GM19238 (cell line): ENCODE measurements around the gene DOLK.

Source experiments
- DNase-seq: peaks from one replicate; pipeline ENCODE4 v3.0.0; 2011; ENCODE audit warnings: low spot score; ENCODE audit not compliant: insufficient read length

DOLK gene

DNA sequence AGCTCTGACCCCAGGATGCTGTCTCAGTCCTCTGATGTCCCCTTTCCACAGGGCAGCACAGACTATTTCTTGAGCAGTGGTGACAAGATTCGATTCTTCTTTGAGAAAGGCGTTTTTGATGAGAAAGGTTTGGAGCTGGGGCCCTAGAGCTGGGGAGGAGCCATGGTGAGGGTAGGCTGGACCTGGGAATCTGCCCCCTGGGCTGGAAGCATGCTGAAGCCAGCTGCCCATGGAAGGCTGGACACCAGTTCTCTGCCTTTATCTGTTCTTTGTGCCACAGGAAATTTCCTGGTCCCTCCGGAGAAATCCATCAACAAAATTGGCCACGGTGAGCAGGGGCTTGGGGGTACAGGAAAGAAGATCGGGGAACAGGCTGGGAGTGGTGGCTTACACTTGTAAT lies 13.7 kb downstream of the DOLK start:
- DNase-seq, result no peak

DNA sequence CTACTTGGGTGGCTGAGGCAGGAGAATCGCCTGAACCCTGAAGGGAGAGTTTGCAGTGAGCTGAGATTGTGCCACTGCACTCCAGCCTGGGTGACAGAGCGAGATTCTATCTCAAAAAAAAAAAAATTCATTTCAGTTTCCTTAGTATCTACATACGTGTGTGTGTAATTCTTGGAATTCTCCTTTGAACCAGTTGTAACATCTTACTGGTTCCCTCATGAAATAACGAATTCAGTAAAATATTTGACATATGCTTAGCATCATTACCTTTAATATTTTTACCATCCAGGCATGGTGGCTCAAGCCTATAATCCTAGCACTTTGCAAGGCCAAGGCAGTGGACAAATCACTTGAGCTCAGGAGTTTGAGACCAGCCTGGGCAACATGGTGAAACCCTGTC lies 17.8 kb downstream of the DOLK start:
- DNase-seq, result no peak

DNA sequence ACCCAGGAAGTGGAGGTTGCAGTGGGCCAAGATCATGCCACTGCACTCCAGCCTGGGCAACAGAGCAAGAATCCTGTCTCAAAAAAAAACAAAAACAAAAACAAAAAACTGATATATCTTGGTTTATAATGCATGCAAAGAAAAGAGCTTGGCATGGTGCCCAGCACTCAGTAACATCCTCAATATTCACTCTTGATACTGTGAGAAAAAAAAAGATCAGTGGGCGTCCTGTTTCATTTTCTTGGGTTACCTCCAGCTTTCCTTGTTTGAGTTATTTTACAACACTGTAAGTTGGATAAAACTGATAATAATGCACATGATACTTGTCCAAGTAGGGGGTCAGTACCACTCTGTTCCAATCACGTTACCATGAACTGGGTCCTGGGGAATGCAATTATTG lies 18.8 kb downstream of the DOLK start:
- DNase-seq, result no peak

DNA sequence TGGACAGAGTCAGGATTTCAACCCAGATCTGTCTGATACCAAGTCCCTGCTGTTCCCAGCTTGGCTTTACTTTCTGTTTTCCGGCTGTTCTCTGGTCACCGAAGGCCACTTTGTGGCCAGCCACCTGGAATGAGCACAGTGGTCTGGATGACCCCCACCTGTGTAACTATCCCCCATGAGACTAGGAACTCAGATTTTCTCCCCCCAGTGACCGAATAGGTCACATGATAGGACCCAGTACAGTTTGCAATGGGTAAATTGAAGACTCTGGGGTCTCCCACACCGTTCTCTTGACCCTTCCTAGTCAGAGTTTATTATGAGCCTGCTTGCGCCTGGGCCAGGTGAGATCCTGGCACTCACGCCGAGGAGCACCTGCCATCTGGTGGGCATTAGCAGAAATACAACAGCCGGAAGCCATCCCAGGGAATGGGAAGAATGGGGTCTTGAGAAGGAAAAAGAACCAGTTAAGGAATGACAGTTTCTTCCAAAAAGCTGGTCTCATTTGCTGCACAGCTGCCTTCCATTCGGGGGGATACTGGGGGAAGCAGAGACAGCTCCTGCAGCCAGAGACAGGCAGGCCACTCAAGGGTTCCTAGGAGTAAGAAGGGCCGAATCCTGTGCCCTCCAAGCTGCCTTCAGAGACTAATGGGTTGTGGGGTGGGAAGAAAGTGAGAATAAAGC lies 19.5 kb downstream of the DOLK start:
- peak; percentile 60 for DNase-seq

DNA sequence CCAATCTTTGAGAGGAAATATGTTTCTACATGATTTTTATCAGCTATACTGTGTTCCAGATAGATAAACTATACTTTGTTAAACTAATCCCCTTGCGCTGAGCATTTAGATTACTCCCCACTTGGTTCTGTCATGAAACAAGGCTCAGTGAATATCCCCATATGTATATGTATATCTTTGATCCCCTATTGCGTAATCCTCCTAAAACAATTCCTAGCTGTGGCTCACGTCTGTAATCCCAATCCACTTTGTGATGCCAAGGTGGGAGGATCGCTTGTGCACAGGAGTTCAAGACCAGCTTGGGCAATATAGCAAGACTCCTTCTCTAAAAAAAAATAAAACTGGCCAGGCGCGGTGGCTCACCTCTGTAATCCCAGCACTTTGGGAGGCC lies 23.9 kb downstream of the DOLK start:
- no peak for DNase-seq

DNA sequence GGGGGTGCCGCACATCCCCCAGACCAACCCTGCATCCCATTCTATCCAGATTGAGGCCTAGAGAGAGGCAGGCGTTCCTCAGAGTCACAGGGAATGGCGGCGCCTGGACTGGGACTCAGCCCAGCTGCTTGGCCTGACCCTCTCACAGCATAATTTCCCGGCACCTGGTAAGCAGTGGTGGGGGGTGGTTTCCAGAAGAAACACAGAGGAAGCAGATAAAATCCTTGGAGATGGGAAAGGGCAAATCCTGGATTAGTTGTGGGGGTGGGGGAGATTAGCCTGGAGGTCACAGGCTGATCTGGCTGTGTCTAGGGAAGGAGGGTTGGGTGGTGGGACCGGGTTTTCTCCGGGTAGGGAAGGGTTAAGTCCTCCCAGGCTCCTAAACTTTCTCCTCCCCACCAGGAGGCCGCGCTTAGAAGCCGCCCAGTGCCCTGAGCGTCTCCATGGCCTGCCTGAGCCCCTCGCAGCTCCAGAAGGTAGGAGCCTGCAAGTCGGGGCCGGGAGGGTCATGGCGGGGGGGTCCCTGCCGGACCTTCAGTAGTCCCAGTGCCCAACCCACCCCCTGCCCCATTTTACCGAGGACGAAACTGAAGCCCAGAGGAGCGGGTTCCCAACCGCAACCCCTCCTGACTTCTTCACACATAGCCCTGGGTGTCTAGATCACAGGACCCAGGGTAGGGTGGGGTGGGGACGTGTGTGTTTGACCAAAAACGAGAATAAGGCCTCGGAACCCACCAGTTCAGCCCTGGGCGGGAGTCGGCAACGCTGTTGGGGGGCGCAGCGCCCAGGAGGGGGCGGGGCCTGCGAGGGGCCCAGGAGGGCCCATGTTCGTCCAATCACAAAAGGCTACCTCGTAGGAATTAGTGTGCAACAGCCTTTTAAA lies 25.3 kb downstream of the DOLK start:
- DNase-seq, result no peak

DNA sequence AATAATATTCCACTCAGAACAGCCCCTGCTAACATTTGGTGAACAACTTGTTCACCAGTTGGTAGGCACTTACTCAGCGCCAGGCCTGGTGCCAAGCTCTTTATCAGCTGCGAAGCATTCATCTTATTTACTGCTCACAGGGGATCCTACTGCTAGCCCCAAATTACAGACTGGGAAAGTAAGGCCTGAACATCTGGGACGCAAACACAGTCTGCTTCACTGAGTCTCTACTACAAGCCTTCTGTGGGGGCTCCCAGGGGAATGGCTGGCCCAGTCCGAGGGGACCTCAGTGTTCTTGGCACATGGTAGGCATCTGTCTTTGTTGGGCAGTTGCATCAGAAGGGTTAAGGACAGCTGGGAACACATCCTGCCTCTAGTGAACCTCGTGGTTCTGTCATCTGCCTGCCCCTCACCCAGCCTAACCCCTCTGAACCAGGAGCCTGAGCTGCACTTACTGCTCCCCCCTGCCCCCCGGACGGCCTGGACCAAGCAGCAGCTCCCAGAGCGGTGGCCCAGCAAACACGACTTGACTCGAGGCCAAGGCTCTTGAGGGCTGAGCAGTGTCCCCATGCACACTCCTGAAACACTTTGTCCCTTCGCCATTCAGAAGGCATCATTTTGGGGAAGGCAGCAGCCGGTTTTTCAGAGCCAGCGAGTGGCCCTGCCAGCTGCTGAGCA lies 26.9 kb downstream of the DOLK start, which contains the start of gene PHYHD1:
Gene PHYHD1 (plus strand): TSS at position 602 of the 678 bp plus-strand sequence. CDS start 1,342 bp downstream, outside the sequence.
- no peak for DNase-seq

DNA sequence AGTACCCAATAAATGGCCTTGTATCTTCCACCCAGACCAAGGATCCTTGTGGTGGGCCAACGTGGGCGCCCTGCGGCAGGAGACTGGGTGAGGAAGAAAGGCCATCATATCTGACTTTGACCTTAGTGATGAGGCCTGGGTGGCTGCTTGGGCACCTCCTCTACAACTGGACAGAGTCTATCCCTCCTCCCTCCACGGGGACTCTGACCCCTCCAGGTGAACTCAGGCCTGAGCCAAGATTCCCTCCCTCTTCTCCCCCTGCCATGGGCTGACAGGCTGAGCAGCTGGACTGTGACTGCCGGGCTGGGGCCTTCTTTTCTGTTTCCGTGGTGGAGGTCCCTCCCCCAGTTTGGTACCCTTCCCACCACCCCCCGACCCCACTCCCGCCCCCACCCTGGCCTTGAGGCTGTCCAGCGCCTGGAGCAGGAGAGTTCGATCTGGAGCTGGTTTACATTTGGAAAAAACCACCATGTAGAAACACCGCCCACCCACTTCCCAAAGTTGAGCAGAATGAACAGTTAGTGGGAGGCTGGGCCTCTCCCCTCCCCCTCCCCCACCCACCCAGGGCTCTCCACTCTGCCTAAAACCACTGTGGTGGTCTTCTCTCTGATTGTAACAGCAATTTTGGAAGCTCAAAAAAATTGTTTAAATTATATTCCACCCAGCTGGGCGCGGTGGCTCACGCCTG lies 27.9 kb downstream of the DOLK start:
- no peak for DNase-seq

DNA sequence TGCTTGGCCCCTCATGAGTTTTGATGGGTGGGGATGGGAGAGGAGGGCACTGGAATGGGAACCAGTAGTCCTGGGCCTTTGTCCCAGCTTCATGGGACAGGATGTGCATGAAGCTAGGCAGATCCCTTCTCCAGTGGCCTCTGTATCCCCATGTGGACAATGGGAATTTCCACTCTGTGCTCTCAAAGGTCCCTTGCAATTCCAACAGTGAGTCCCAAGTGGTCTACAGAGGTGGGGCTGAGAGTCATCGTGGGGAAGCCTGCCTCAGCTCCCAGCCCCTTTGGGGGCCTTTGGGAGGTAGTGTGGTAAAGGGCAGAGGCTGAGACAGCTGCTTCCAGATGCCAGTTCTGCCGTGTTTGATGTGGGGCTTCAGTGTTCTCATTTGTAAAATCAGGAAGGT lies 28.5 kb downstream of the DOLK start:
- no peak for DNase-seq

DNA sequence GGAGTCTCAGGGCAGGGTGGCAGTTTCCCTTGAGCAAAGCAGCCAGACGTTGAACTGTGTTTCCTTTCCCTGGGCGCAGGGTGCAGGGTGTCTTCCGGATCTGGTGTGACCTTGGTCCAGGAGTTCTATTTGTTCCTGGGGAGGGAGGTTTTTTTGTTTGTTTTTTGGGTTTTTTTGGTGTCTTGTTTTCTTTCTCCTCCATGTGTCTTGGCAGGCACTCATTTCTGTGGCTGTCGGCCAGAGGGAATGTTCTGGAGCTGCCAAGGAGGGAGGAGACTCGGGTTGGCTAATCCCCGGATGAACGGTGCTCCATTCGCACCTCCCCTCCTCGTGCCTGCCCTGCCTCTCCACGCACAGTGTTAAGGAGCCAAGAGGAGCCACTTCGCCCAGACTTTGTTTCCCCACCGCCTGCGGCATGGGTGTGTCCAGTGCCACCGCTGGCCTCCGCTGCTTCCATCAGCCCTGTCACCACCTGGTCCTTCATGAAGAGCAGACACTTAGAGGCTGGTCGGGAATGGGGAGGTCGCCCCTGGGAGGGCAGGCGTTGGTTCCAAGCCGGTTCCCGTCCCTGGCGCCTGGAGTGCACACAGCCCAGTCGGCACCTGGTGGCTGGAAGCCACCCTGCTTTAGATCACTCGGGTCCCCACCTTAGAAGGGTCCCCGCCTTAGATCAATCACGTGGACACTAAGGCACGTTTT lies 30.1 kb downstream of the DOLK start:
- DNase-seq, result no peak

DNA sequence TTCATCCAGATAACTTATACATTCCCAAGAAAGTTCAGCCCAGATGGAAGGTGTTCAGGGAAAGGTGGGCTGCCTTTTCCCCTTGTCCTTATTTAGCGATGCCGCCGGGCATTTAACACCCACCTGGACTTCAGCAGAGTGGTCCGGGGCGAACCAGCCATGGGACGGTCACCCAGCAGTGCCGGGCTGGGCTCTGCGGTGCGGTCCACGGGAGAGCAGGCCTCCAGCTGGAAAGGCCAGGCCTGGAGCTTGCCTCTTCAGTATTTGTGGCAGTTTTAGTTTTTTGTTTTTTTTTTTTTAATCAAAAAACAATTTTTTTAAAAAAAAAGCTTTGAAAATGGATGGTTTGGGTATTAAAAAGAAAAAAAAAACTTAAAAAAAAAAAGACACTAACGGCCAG lies 30.7 kb downstream of the DOLK start:
- no peak for DNase-seq

DNA sequence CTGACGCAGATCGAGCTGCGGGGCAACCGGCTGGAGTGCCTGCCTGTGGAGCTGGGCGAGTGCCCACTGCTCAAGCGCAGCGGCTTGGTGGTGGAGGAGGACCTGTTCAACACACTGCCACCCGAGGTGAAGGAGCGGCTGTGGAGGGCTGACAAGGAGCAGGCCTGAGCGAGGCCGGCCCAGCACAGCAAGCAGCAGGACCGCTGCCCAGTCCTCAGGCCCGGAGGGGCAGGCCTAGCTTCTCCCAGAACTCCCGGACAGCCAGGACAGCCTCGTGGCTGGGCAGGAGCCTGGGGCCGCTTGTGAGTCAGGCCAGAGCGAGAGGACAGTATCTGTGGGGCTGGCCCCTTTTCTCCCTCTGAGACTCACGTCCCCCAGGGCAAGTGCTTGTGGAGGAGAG lies 31.2 kb downstream of the DOLK start:
- DNase-seq, result no peak

DNA sequence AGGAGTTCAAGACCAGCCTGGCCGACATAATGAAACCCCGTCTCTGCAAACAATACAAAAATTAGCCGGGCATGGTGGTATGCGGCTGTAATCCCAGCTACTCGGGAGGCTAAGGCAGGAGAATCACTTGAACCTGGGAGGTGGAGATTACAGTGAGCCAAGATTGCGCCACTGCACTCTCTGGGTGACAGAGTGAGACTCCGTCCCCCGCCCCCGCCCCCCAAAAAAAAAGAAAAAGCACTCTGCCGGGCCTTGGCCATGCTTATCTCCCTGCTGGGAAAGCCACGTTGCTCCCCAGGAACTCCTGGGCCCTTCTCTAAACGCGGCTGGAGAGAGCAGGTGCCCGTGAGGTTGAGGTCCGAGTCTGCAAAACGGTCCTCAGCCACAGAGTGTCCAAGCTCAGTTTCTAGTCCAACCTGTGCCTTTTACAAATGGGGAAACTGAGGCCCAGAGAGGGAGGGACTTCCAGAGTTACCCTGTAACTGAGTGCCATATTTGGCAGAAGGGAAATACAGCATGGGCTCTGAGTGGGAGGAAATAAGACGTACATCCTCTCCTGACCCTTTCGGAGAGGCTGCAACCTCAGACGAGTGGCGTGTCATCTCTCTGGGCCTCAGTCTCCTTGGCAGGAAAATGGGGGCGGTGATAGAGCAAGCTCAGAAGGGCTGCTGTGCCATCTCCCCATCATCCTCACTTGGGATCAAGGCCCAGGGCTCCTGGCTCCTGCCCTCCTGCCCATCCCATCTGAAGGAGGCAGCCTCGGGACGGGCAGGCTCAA lies 33.2 kb downstream of the DOLK start:
- no peak for DNase-seq

DNA sequence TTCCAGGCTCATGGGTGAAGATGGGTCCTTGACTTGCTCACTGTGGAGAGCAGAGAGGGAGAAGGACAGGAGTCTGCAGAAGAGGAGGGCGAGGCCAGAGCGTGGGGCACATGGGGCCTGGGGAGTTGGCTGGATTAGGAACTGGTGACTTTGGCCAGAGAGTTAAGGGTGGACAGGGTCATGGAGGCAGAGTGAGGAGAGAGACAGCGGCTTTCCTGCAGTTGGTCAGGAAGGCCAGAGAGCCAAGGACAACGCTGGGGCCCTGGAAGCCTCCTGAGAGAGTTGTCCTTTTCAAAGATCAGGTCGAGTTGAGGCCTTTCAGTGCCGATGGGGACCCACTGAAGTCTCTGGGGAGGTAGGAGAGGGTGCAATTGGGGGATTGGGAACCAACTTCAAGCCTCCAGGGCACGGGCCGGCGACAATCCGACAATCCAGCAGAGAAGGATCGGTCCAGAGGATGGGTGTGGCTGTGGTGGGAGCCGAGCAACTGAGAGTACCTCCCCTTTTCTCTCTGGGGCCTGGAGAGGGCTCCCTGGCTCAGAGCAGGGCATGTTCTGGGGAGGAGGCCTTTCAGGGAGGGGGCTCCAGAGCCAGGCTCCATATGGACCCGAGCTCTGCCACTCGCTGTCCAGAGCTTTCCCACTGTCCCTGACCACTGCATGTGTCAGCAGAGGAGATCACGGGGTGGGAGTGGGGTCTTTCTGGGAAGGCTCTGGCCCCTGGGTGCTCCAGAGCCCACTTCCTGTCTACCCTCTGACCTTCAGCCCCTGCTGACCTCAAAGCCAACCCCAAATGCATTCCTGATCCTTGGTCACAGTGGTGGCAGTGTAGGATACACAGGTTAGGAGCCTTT lies 34.1 kb downstream of the DOLK start:
- no peak for DNase-seq

DNA sequence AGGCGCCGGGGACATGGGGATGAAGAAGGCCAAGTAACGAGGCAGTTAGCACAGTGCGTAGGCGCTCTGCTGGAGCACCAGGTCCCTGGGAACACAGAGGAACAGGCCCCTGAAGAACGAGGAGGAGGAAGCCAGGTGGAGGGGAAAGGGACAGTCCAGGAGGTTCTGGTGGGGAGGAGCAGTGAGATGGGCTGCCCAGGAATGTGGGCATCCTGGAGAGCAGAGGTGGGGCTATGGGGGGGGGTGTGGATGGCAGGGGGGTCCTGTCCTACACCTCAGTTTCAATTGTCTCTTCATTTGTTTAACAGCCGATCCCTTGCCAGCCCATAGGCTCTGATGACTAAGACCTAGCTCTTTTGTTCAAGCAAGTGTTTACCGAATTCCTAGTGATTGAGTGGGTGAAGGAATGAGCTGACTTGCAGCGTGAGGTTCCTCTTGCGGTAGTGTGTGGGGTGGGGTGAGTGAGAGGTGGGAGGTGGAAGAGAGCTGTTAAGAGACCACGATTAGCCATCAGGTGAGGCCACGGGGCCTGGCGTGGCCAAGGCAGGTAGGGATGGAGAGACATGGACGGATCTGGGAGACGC lies 35.0 kb downstream of the DOLK start:
- DNase-seq, result no peak

DNA sequence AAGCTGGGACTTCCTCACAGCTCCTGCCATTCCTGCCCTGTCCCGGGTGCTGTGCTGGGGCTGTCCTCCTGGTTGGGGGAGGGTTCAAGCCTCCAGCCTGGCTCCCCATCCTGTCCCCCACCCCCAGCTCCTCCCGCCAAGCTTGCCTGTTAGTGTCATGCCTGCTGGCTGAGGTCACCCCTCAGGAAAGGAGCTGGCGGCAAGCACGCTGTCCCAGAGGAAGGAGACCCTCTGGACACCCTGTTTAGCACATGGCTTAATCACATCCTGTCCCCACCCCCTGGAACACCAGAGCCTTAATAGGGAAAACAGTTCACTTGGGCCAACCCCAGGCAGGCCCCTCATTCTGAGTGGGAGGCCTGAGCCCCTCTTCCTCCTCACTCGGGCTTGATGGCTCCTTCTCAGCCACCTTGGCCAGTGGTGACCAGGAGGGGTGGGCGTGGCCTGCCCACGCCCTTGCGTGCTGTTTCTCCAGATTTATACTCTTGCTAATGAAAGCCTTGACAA lies 35.8 kb downstream of the DOLK start:
- DNase-seq, result no peak

DNA sequence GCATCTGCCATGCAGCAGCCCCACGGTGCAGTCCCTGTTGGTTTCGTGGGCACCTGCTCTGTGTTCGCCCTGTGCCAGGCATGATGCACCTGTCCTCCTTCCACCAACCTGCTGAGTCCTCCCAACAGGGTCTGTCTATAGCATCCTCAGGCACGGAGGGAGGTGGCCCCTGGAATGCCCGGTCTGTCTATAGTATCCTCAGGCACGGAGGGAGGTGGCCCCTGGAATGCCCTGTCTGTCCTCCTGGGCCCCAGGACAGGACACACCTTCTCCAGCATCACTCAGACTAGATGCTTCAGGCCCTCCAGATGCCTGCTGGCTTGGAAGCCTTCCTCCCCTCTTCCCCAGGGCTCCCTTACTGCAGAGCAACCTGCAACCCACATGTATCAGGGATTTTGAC lies 36.5 kb downstream of the DOLK start:
- DNase-seq, result no peak

DNA sequence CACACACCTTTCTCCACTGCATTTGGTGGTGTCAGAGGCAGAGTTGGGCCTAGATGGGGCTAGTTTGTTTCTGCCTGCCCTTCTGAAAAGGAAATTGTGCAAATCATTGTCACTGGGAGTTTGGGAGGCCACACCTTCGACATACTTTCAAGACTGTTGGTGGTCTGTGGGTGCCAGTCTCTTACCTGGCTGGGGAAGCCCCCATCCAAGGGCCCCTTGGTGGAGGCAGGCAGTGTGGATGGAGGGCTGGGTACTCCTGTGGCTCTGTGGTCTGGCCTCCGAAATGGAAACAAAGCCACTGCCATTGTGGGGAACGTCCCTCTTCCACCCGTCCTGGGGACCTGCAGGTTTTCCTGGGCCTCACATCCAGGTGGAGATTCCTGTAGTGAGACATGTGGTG lies 37.5 kb downstream of the DOLK start:
- DNase-seq, result no peak

DNA sequence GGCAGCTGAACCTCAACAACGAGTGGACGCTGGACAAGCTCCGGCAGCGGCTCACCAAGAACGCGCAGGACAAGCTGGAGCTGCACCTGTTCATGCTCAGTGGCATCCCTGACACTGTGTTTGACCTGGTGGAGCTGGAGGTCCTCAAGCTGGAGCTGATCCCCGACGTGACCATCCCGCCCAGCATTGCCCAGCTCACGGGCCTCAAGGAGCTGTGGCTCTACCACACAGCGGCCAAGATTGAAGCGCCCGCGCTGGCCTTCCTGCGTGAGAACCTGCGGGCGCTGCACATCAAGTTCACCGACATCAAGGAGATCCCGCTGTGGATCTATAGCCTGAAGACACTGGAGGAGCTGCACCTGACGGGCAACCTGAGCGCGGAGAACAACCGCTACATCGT lies 39.0 kb downstream of the DOLK start:
- no peak for DNase-seq
